Endothelial cell of umbilical vein (primary cell): ENCODE data around the gene KIF20B. TPM values are rescaled to one million over a fixed set of nuclear protein-coding genes. Genes with fewer than 3 reads are reported as not detected.

Experiments used
- BruUV-seq: library from RNA; stranded (reverse); fragments of 400-500 nt; replicated peaks from 2 replicates; lab custom pipeline; 2021; lab: Mats Ljungman, UMichigan
- CTCF ChIA-PET: fragments of 300-600, 350-600 bp; sonication (Branson Sonifier 250); formaldehyde crosslinking; loops from one replicate; lab custom pipeline; 2021; ENCODE audit warnings: antibody characterized with exemption, inconsistent platforms; lab: Charles Lee
- POLR2A ChIA-PET: fragments of 300-600, 350-600 bp; sonication (Branson Sonifier 250); formaldehyde crosslinking; loops from one replicate; lab custom pipeline; 2021; ENCODE audit warnings: antibody characterized with exemption, inconsistent platforms; lab: Charles Lee
- DNase-seq: peaks from one replicate; pipeline ENCODE4 v3.0.0-alpha.2; 2011; ENCODE audit warnings: low read depth, low spot score
- FAIRE-seq: peaks from 2 replicates; lab custom pipeline; 2011; peaks lifted over from hg19 to GRCh38; lab: Jason Lieb, UNC
- H2AFZ ChIP-seq: 2 replicates; pipeline ENCODE4 v1.6.0; 2012; ENCODE audit warnings: low read depth, low read length, control low read depth, inconsistent platforms
- H3K27ac ChIP-seq: 2 replicates; pipeline ENCODE4 v1.5.1; 2011; ENCODE audit warnings: low read depth, mild to moderate bottlenecking, control low read depth, low read length, moderate library complexity; ENCODE audit not compliant: insufficient read depth
- H3K27me3 ChIP-seq, 2 experiments: 2 replicates each; pipeline versions ENCODE4 v1.6.0 to v1.6.1; 2011; ENCODE audit warnings: low read length in 2 of 2, mixed read lengths in 1 of 2; ENCODE audit not compliant: control insufficient read depth in 2 of 2, insufficient read depth in 2 of 2
- H3K36me3 ChIP-seq, 2 experiments: 2 replicates in 1 of 2; 3 replicates in 1 of 2; pipeline ENCODE4 v1.5.1; 2011; ENCODE audit warnings: low read length in 2 of 2, mild to moderate bottlenecking in 1 of 2, moderate library complexity in 1 of 2; ENCODE audit not compliant: control insufficient read depth in 2 of 2, insufficient read depth in 2 of 2; ENCODE audit errors: extremely low read depth in 1 of 2
- H3K4me1 ChIP-seq: 3 replicates; pipeline ENCODE4 v1.5.1; 2011; ENCODE audit warnings: mild to moderate bottlenecking, low read length; ENCODE audit not compliant: control insufficient read depth, insufficient read depth; ENCODE audit errors: extremely low read depth
- H3K4me2 ChIP-seq: 2 replicates; pipeline ENCODE4 v1.6.1; 2011; ENCODE audit warnings: low read length, control low read depth, mixed read lengths; ENCODE audit not compliant: insufficient read depth
- H3K4me3 ChIP-seq, 3 experiments: fragments of 200-600 bp in 1 of 3; sonication (generic), shearing (Covaris generic) in 1 of 3; replicated peaks in 1 of 3; 2 replicates each; pipeline ENCODE4 v1.5.1; 2011 to 2016; ENCODE audit warnings: control low read depth in 3 of 3, low read length in 3 of 3, mild to moderate bottlenecking in 2 of 3, inconsistent platforms in 1 of 3, low read depth in 1 of 3, moderate library complexity in 1 of 3; ENCODE audit not compliant: insufficient read depth in 1 of 3
- H3K79me2 ChIP-seq: 2 replicates; pipeline ENCODE4 v1.6.0; 2012; ENCODE audit warnings: low read length, inconsistent platforms; ENCODE audit not compliant: control insufficient read depth, insufficient read depth
- H3K9ac ChIP-seq: replicated peaks from 2 replicates; pipeline ENCODE3; 2011; ENCODE audit warnings: low read length, control low read depth; ENCODE audit not compliant: insufficient read depth; ENCODE audit errors: extremely low read depth
- H3K9me1 ChIP-seq: replicated peaks from 3 replicates; pipeline ENCODE4 v1.6.0; 2011; ENCODE audit warnings: mild to moderate bottlenecking, low read length; ENCODE audit not compliant: control insufficient read depth, insufficient read depth; ENCODE audit errors: extremely low read depth
- H3K9me3 ChIP-seq: replicated peaks from 2 replicates; pipeline ENCODE4 v1.5.1; 2012; ENCODE audit warnings: low read length, inconsistent platforms; ENCODE audit not compliant: control insufficient read depth, insufficient read depth
- H4K20me1 ChIP-seq: replicated peaks from 2 replicates; pipeline ENCODE3; 2011; ENCODE audit warnings: mild to moderate bottlenecking, low read length; ENCODE audit not compliant: control insufficient read depth, insufficient read depth; ENCODE audit errors: extremely low read depth
- EZH2 ChIP-seq: IDR thresholded peaks from 2 replicates; pipeline ENCODE4 v1.6.1; 2012; ENCODE audit warnings: borderline replicate concordance, low read depth, mild to moderate bottlenecking, moderate library complexity, low read length, inconsistent platforms; ENCODE audit not compliant: severe bottlenecking
- FOS ChIP-seq: IDR thresholded peaks from 2 replicates; pipeline ENCODE4 v1.6.1; 2011; ENCODE audit warnings: mild to moderate bottlenecking, low read length, moderate library complexity, borderline replicate concordance; ENCODE audit not compliant: insufficient read depth
- GATA2 ChIP-seq: IDR thresholded peaks from 2 replicates; pipeline ENCODE4 v1.7.0; 2011; ENCODE audit warnings: low read depth, mild to moderate bottlenecking, moderate library complexity, mixed read lengths, low read length; ENCODE audit not compliant: insufficient read length, insufficient read depth
- JUN ChIP-seq: IDR thresholded peaks from 2 replicates; pipeline ENCODE4 v1.6.1; 2011; ENCODE audit warnings: borderline replicate concordance, low read depth; ENCODE audit not compliant: insufficient read length, insufficient read depth
- MYC ChIP-seq: IDR thresholded peaks from one replicate; pipeline ENCODE4 v1.6.1; 2011; ENCODE audit warnings: mild to moderate bottlenecking, low read depth, low read length
- POLR2A ChIP-seq: IDR thresholded peaks from 2 replicates; pipeline ENCODE4 v1.6.1; 2012; ENCODE audit warnings: low read depth, mild to moderate bottlenecking, control low read depth, low read length
- POLR2AphosphoS5 ChIP-seq: IDR thresholded peaks from 2 replicates; pipeline ENCODE4 v1.6.1; 2012; ENCODE audit warnings: low read depth, mild to moderate bottlenecking, control low read depth, low read length, moderate library complexity; ENCODE audit not compliant: insufficient read depth
- dilution Hi-C: fragments of 300-500 bp; cut with MboI; formaldehyde crosslinking; loops from one replicate; pipeline ENCODE4 v1.15.0; 2019; ENCODE audit warnings: low sequenced_read_pairs; ENCODE audit not compliant: extremely low pct_ligation_motif_present
- intact Hi-C: fragments of 100-400 bp; cut with micrococcal nuclease; formaldehyde crosslinking; loops from one replicate; pipeline ENCODE4 v1.10.0; 2022
- polyA plus RNA-seq, 4 experiments: library from polyadenylated mRNA; depleted of rRNA in 3 of 4; stranded (reverse) in 3 of 4; unstranded in 1 of 4; fragments of >200 nt; gene quantifications; 2 replicates each; pipeline versions ENCODE4 v1.2.1 to v1.2.3, GENCODE V29; 2011 to 2012; ENCODE audit warnings: missing spikeins in 1 of 4
- total RNA-seq: library from RNA; stranded (reverse); gene quantifications from 2 replicates; pipeline ENCODE4 v1.2.3, GENCODE V29; 2021
- TF ChIP-seq, protein P1 (sequence below), 2 donors: IDR thresholded peaks; 1 replicate in 1 of 2; 2 replicates in 1 of 2; pipeline ENCODE4 v1.5.1; 2011; ENCODE audit warnings: low read length in 2 of 2, mild to moderate bottlenecking in 2 of 2, moderate library complexity in 2 of 2, control low read depth in 1 of 2, inconsistent platforms in 1 of 2, low read depth in 1 of 2; ENCODE audit not compliant: insufficient read depth in 1 of 2; ENCODE audit errors: extremely low read depth in 1 of 2
- TF ChIP-seq, protein P2 (sequence below): IDR thresholded peaks from 2 replicates; pipeline ENCODE4 v1.6.1; 2011; ENCODE audit not compliant: insufficient read depth, insufficient read length

The KIF20B gene
- total and polyA plus RNA-seq, 2 donors (not counting 3 experiments of a cell fraction or from before 2014, with no cell fraction given), result 2.6 to 39.7 TPM

DNA sequence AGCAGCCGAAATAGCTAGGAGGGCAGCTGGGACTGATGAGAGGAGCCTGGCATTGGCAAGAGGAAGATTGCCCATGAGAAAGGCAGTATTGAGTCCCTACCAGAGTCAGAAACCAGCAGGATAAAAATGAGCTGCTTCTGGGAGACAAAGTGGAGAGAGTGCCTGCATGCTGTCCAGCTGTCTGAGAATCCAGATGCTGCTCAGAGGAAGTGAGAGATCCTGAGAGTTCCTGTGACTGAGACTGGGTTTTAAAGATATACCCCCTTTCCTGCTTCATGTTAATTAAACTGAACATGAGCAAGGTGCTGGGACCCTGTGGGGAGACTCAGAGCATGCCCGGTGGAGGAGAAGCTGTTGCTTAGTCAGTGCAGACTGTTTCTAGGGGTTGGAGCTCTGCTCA is 107.5 kb downstream of the KIF20B start:
- intact Hi-C loops, result no loop called here
- Histone ChIP-seq H3K27ac (no peak overlapping the region), H4K20me1 (no peaks in the 10 kb centered on the region), H3K27me3 (peaks cover 1 to 13% of the 10 kb centered on the region in 2 experiments), H2AFZ (no peak overlapping the region), H3K4me1 (no peaks in the 10 kb centered on the region), H3K9ac (no peak overlapping the region), H3K36me3 (no peaks in the 10 kb centered on the region), H3K4me3 (no peak overlapping the region), H3K9me3 (no peaks in the 10 kb centered on the region), H3K9me1 (no peaks in the 10 kb centered on the region), H3K4me2 (no peak overlapping the region), H3K79me2 (no peaks in the 10 kb centered on the region)
- FAIRE-seq (no peak), DNase-seq (no peak)
- CTCF ChIA-PET, result interaction anchor here (0.9 kb wide), 1 partner anchor 10 kb away, joined by 3 read pairs; no protein-coding TSS in a partner anchor
- POLR2A ChIA-PET, result no interaction called here
- dilution Hi-C loops, result no loop called here
- BruUV-seq, result no TSS peak
- TF ChIP-seq MYC (no peak), FOS (no peak)
- TF ChIP-seq, protein P1, sequence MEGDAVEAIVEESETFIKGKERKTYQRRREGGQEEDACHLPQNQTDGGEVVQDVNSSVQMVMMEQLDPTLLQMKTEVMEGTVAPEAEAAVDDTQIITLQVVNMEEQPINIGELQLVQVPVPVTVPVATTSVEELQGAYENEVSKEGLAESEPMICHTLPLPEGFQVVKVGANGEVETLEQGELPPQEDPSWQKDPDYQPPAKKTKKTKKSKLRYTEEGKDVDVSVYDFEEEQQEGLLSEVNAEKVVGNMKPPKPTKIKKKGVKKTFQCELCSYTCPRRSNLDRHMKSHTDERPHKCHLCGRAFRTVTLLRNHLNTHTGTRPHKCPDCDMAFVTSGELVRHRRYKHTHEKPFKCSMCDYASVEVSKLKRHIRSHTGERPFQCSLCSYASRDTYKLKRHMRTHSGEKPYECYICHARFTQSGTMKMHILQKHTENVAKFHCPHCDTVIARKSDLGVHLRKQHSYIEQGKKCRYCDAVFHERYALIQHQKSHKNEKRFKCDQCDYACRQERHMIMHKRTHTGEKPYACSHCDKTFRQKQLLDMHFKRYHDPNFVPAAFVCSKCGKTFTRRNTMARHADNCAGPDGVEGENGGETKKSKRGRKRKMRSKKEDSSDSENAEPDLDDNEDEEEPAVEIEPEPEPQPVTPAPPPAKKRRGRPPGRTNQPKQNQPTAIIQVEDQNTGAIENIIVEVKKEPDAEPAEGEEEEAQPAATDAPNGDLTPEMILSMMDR (IDR thresholded peaks at IDR 0.05; ENCODE audit: extremely low read depth in 1 of 2, insufficient read depth in 1 of 2, low read depth in 1 of 2, low read length in 2 of 2), result no peak

DNA sequence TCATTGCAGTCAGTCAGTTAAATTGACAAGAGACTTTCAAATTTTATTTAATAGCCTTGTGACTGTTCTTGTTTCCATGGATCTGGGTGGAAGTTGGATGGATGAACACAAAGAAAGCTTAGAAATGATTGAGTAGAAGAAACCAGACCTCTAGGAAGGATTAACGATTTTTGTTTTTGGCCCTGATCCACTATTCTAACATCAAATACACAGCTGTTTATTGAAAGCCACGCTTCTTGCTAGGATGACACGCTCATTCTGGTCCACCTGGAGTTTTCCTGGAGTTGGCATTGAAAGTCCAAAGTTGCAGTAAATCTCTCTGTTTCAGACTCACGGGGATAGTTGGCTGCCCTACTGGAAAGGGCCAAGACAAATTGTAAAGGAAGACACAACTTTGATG is 108.4 kb downstream of the KIF20B start:
- intact Hi-C loops (no loop called here), dilution Hi-C loops (no loop called here)
- no peak overlapping the region for H3K4me3 ChIP-seq
- H2AFZ ChIP-seq, result no peak overlapping the region
- H4K20me1 ChIP-seq, result no peaks in the 10 kb centered on the region
- TF ChIP-seq GATA2 (no peak), MYC (no peak), POLR2A (no peak), POLR2AphosphoS5 (no peak), FOS (no peak), EZH2 (no peak), JUN (no peak)
- TF ChIP-seq, protein P2, sequence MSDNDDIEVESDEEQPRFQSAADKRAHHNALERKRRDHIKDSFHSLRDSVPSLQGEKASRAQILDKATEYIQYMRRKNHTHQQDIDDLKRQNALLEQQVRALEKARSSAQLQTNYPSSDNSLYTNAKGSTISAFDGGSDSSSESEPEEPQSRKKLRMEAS, result no peak
- TF ChIP-seq, protein P1 (IDR thresholded peaks at IDR 0.05; ENCODE audit: extremely low read depth in 1 of 2, insufficient read depth in 1 of 2, low read depth in 1 of 2, low read length in 2 of 2), result no peak
- FAIRE-seq (no peak), DNase-seq (no peak)
- H3K4me2 ChIP-seq, result no peak overlapping the region
- no peak overlapping the region for H3K9ac ChIP-seq
- H3K27me3 ChIP-seq, result peaks cover 1 to 13% of the 10 kb centered on the region in 2 experiments
- H3K4me1 ChIP-seq, result no peaks in the 10 kb centered on the region
- ChIA-PET CTCF (no interaction called here), POLR2A (no interaction called here)
- no TSS peak for BruUV-seq
- H3K9me3 ChIP-seq, result no peaks in the 10 kb centered on the region
- no peaks in the 10 kb centered on the region for H3K9me1 ChIP-seq
- no peak overlapping the region for H3K27ac ChIP-seq
- H3K79me2 ChIP-seq, result no peaks in the 10 kb centered on the region
- H3K36me3 ChIP-seq, result no peaks in the 10 kb centered on the region
